ENCODE data around the gene IKBKE. TPM values are rescaled to one million over a fixed set of nuclear protein-coding genes. Genes with fewer than 3 reads are reported as not detected.

The IKBKE gene
- total RNA-seq, 2 experiments from 2014 or later, result 72.6 to 85.1 TPM

DNA sequence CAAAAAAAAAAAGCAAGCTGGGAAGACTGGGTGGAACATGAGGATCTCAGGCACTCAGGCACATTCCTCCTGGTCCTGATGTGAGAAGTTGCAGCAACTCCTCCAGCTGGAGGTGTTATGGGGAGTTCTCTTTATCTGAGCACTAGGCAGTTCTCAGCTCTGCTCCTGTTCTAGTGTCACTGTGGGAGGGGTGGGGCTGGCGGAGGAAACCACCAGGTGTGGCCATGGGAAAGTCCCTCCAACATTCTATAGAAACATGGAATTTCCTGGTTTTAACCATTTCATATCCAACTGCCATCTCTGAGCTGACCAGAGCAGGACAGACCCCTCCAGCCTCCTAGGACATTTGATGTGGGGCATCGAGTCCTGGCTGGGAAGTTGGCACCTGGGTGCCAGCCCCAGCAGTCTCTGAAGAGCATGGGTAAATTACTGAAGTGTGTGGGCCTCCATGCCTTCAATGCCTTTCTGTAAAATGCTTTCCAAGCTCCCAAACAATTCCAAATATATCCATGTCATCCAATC, 804 bp upstream of the IKBKE start:
- peak overlapping the region; percentile 78 for H3K4me3 Mint-ChIP-seq
- ChIA-PET POLR2A (interaction anchor here (1.4 kb wide), 1 partner anchor 94 kb away, joined by 4 read pairs; no protein-coding TSS in a partner anchor), CTCF (interaction anchor here (0.6 to 3.3 kb wide), 15 partner anchors 8 to 687 kb away, joined by 3 to 29 read pairs (median 5); partner anchors contain the start of genes DYRK3 and RASSF5)
- no peaks in the 10 kb centered on the region for H3K9me3 Mint-ChIP-seq
- H3K27ac Mint-ChIP-seq, result peak overlapping the region; percentile 72
- DNase-seq, result peak; percentile 55
- peaks cover 30% of the 10 kb centered on the region for H3K36me3 Mint-ChIP-seq (ENCODE audit: low read depth)
- H3K27me3 Mint-ChIP-seq, result no peaks in the 10 kb centered on the region
- H3K4me1 Mint-ChIP-seq, result peaks cover 88% of the 10 kb centered on the region

DNA sequence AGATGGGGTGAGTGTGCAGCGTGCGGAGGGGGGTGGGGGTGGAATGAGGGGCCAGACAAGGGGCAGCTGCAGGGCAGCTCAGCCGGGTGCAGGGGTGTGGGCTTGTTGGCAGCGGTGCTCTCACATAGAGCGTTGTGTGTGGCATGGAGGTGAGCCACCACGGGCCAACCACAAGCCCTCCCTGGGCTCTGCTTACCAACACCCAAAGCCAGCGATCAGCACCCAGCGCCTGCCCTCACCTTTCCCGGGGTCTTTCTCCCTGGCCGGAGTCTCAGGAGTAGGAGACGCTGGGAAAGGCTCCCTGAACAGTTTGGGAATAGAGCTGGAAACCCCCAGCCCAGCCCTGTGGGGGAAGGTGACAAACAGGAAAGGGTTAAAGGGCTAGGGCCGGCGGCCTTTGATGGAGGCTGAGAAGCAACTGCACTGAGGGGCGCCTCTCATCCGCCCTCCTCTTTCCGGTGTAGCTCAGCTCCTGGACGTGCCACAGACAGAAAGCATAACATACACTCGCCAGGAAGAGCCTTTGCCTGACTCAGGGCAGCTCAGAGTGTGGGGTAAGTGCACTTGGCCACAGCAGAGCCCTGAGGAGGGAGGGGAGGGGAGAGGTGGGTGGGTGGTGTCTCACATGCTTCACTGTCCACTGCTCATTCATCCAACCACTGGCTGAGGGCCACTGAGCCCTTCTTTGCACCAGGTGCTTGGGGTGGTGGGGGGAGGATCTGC, 577 bp downstream of the IKBKE start:
- peak overlapping the region; percentile 72 for H3K27ac Mint-ChIP-seq
- H3K27me3 Mint-ChIP-seq, result no peaks in the 10 kb centered on the region
- DNase-seq, result peak; percentile 70

GRCh38 chr1:206471415-206471801, 1.1 kb downstream of the IKBKE start:
- ChIA-PET POLR2A (interaction anchor here (0.6 to 0.7 kb wide), 2 partner anchors 64 to 298 kb away, joined by 3 read pairs; no protein-coding TSS in a partner anchor), CTCF (interaction anchor here (0.6 to 3.3 kb wide), 10 partner anchors 8 to 465 kb away, joined by 3 to 29 read pairs (median 6); partner anchors contain the start of gene EIF2D)
- Mint-ChIP-seq H3K9me3 (no peaks in the 10 kb centered on the region), H3K4me1 (peaks cover 83% of the 10 kb centered on the region), H3K36me3 (ENCODE audit: low read depth) (peaks cover 42% of the 10 kb centered on the region), H3K27ac (peak overlapping the region; percentile 72), H3K4me3 (peak overlapping the region; percentile 78), H3K27me3 (no peaks in the 10 kb centered on the region)
- DNase-seq, result no peak

More for the DNA sequence above, 577 bp downstream of the IKBKE start:
- CTCF ChIA-PET, result interaction anchor here (0.6 to 3.3 kb wide), 18 partner anchors 8 to 465 kb away, joined by 3 to 29 read pairs (median 4); partner anchors contain the start of genes EIF2D and RASSF5
- POLR2A ChIA-PET, result interaction anchor here (0.7 to 1.4 kb wide), 2 partner anchors 92 to 298 kb away, joined by 3 to 4 read pairs; no protein-coding TSS in a partner anchor
- peaks cover 41% of the 10 kb centered on the region for H3K36me3 Mint-ChIP-seq (ENCODE audit: low read depth)
- peaks cover 85% of the 10 kb centered on the region for H3K4me1 Mint-ChIP-seq
- H3K9me3 Mint-ChIP-seq, result no peaks in the 10 kb centered on the region
- peak overlapping the region; percentile 78 for H3K4me3 Mint-ChIP-seq

DNA sequence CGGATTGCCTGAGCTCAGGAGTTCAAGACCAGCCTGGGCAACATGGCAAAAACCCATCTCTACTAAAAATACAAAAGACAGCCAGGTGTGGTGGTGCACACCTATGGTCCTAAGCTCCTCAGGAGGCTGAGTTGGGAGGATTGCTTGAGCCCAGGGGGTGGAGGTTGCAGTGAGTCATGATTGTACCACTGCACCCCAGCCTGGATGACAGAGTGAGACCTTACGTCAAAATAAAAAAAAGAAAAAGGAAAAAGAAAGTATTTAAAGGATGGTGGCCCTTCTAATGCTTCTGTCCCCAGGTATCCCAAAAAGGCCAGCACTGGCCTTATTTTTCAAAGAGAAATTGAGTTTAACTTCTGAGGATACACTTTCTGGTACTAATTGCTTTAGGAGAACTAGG, 1.7 kb downstream of the IKBKE start:
- peaks cover 47% of the 10 kb centered on the region for H3K36me3 Mint-ChIP-seq (ENCODE audit: low read depth)
- H3K27me3 Mint-ChIP-seq, result no peaks in the 10 kb centered on the region
- H3K4me3 Mint-ChIP-seq, result peak overlapping the region; percentile 78
- POLR2A ChIA-PET, result interaction anchor here (0.6 kb wide), 1 partner anchor 63 kb away, joined by 3 read pairs; no protein-coding TSS in a partner anchor
- peak overlapping the region; percentile 81 for H3K27ac Mint-ChIP-seq
- CTCF ChIA-PET, result interaction anchor here (0.6 to 3.3 kb wide), 6 partner anchors 7 to 464 kb away, joined by 3 to 29 read pairs (median 8); partner anchors contain the start of gene EIF2D
- H3K9me3 Mint-ChIP-seq, result no peaks in the 10 kb centered on the region
- DNase-seq, result no peak
- peaks cover 78% of the 10 kb centered on the region for H3K4me1 Mint-ChIP-seq

DNA sequence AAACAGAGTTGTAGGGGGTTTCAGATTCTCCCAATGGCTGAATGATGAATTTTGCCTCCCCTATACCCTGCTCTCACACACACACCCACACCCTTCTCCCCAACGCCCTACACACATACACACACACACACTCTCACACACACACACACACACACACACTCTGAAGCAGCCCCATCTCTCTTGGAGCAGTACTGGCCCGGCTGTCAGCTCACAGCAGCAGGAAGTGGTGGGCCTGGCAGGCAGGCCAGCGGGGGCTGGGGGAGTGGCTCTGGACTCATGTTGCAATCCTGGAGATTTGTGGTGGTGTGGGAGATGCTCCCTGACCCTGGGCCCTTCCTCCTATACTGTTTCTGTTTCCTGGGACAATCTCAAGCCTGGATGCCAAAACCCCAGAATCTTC, 2.2 kb downstream of the IKBKE start:
- Mint-ChIP-seq H3K36me3 (ENCODE audit: low read depth) (peaks cover 51% of the 10 kb centered on the region), H3K27me3 (no peaks in the 10 kb centered on the region), H3K27ac (peak overlapping the region; percentile 81), H3K9me3 (no peaks in the 10 kb centered on the region), H3K4me1 (peaks cover 76% of the 10 kb centered on the region), H3K4me3 (peak overlapping the region; percentile 78)
- DNase-seq, result peak; percentile 23
- ChIA-PET POLR2A (no interaction called here), CTCF (interaction anchor here (3.1 kb wide), 1 partner anchor 11 kb away, joined by 26 read pairs; no protein-coding TSS in a partner anchor)

DNA sequence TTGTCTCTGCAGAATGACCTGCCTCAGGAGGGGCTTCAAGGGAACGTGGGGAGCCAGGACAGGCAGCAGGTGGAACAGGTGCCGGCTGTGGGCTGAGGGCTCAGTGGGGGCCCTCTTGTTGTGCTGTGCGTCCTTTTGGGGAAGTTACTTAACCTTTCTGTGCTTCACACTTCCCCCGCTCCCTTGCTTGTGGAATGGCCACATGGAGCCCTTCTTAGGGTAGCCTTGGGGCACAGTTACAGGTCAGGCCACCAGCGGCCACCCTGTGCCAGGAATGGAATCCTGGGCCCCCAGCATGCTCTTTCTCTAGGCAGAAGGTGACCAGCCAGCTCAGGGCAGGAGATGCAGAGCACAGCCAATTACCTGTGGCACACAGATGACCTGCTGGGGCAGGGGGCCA, 2.6 kb downstream of the IKBKE start:
- ChIA-PET CTCF (interaction anchor here (0.8 to 1.4 kb wide), 2 partner anchors 105 to 111 kb away, joined by 3 to 4 read pairs; no protein-coding TSS in a partner anchor), POLR2A (no interaction called here)
- Mint-ChIP-seq H3K4me3 (peak overlapping the region; percentile 78), H3K4me1 (peaks cover 72% of the 10 kb centered on the region), H3K27me3 (no peaks in the 10 kb centered on the region), H3K36me3 (ENCODE audit: low read depth) (peaks cover 51% of the 10 kb centered on the region), H3K9me3 (no peaks in the 10 kb centered on the region), H3K27ac (peak overlapping the region; percentile 81)
- no peak for DNase-seq

GRCh38 chr1:206476058-206476457, 5.8 kb downstream of the IKBKE start:
- POLR2A ChIA-PET, result no interaction called here
- CTCF ChIA-PET, result interaction anchor here (1.5 kb wide), 1 partner anchor 108 kb away, joined by 3 read pairs; no protein-coding TSS in a partner anchor
- Mint-ChIP-seq H3K27ac (no peak overlapping the region), H3K27me3 (no peaks in the 10 kb centered on the region), H3K9me3 (no peaks in the 10 kb centered on the region), H3K4me3 (no peak overlapping the region), H3K4me1 (peaks cover 57% of the 10 kb centered on the region), H3K36me3 (ENCODE audit: low read depth) (peaks cover 70% of the 10 kb centered on the region)
- DNase-seq, result no peak

DNA sequence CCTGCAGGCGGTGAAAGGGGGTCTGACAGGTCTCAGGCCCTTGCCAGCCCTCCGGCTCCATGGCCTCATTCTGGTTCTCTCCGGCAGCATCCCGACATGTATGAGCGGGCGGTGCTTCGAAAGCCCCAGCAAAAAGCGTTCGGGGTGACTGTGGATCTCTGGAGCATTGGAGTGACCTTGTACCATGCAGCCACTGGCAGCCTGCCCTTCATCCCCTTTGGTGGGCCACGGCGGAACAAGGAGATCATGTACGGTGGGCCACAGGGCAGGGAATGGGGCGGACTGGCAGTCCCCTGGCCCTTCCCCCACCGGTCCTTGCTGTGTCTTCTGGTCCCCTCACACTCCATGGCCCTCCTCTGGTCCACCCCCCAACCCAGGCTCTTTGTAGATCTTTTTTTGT, 6.3 kb downstream of the IKBKE start:
- Mint-ChIP-seq H3K36me3 (ENCODE audit: low read depth) (peaks cover 71% of the 10 kb centered on the region), H3K9me3 (no peaks in the 10 kb centered on the region), H3K27me3 (no peaks in the 10 kb centered on the region), H3K4me1 (peaks cover 53% of the 10 kb centered on the region), H3K27ac (no peak overlapping the region), H3K4me3 (no peak overlapping the region)
- ChIA-PET CTCF (interaction anchor here (1.0 to 1.5 kb wide), 3 partner anchors 14 to 132 kb away, joined by 3 to 4 read pairs (median 3); no protein-coding TSS in a partner anchor), POLR2A (no interaction called here)
- DNase-seq, result no peak

GRCh38 chr1:206477110-206477509, 6.8 kb downstream of the IKBKE start:
- no peak for DNase-seq
- Mint-ChIP-seq H3K4me1 (peaks cover 47% of the 10 kb centered on the region), H3K36me3 (ENCODE audit: low read depth) (peaks cover 68% of the 10 kb centered on the region), H3K4me3 (no peak overlapping the region), H3K27me3 (no peaks in the 10 kb centered on the region), H3K9me3 (no peaks in the 10 kb centered on the region), H3K27ac (no peak overlapping the region)
- CTCF ChIA-PET, result interaction anchor here (1.0 to 1.5 kb wide), 4 partner anchors 10 to 132 kb away, joined by 3 to 4 read pairs (median 4); no protein-coding TSS in a partner anchor
- POLR2A ChIA-PET, result no interaction called here

DNA sequence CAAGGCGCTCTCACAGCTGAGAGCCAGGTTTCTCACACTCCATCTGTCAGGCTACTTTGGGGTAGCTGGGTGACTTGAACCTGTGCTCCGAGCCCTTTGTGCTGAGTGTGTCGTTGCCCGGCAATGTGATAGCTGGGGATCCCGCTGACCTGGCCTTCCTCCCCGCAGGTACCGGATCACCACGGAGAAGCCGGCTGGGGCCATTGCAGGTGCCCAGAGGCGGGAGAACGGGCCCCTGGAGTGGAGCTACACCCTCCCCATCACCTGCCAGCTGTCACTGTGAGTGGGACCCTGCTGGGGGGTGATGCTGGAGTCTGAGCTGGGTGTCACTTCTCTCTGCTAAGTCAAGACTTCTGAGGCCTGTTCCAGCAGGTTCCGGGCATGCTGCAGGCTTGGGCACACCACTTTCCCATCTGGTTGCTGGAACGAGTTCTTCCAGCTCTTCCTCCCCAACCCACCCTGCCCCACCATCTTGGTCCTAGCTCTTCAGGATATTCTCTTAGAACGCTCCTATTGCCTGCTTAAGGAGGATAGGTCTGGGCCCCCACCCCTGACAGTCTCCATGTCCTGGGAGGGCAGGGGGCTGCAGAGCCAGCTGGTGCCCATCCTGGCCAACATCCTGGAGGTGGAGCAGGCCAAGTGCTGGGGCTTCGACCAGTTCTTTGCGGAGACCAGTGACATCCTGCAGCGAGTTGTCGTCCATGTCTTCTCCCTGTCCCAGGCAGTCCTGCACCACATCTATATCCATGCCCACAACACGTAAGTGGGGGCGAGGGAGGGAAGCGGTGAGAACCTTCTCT, 7.5 kb downstream of the IKBKE start:
- DNase-seq, result no peak
- CTCF ChIA-PET, result interaction anchor here (0.6 to 2.6 kb wide), 8 partner anchors 7 to 131 kb away, joined by 3 to 29 read pairs (median 4); partner anchors contain the start of gene IKBKE
- POLR2A ChIA-PET, result no interaction called here
- H3K9me3 Mint-ChIP-seq, result no peaks in the 10 kb centered on the region
- peaks cover 41% of the 10 kb centered on the region for H3K4me1 Mint-ChIP-seq
- H3K36me3 Mint-ChIP-seq (ENCODE audit: low read depth), result peaks cover 66% of the 10 kb centered on the region
- H3K27me3 Mint-ChIP-seq, result no peaks in the 10 kb centered on the region
- H3K4me3 Mint-ChIP-seq, result no peak overlapping the region
- no peak overlapping the region for H3K27ac Mint-ChIP-seq

DNA sequence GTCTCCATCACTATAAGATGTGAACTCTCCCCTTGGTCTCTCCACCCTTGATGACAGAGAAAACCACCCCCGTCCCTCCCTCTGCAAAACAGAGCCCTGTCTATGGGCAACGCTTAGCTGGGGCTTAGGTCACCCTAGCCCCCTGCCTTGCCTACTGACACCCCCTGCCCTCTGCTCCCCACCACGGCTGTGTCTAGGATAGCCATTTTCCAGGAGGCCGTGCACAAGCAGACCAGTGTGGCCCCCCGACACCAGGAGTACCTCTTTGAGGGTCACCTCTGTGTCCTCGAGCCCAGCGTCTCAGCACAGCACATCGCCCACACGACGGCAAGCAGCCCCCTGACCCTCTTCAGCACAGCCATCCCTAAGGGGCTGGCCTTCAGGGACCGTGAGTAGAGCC, 8.5 kb downstream of the IKBKE start:
- Mint-ChIP-seq H3K9me3 (no peaks in the 10 kb centered on the region), H3K4me3 (no peak overlapping the region), H3K36me3 (ENCODE audit: low read depth) (peaks cover 65% of the 10 kb centered on the region), H3K4me1 (peaks cover 33% of the 10 kb centered on the region), H3K27me3 (no peaks in the 10 kb centered on the region), H3K27ac (no peak overlapping the region)
- DNase-seq, result no peak
- ChIA-PET POLR2A (no interaction called here), CTCF (interaction anchor here (0.6 to 2.6 kb wide), 16 partner anchors 8 to 225 kb away, joined by 3 to 29 read pairs (median 5); partner anchors contain the start of gene IKBKE)
